GM21619 (cell line): ENCODE data around the gene NEMF.
A peak's percentile ranks its signal among the peaks of the same experiment; 100 is the strongest.
"Not testable (repeated sequence)": the region's sequence is repeated elsewhere in the genome, so short reads cannot be mapped to it uniquely, and the experiment has no call there.

ENCODE experiments used
- ATAC-seq: cut with Tn5 transposase; IDR thresholded peaks from one replicate; pipeline ENCODE4 v1.9.1; 2021; ENCODE audit not compliant: unreplicated experiment

NEMF gene, protein sequence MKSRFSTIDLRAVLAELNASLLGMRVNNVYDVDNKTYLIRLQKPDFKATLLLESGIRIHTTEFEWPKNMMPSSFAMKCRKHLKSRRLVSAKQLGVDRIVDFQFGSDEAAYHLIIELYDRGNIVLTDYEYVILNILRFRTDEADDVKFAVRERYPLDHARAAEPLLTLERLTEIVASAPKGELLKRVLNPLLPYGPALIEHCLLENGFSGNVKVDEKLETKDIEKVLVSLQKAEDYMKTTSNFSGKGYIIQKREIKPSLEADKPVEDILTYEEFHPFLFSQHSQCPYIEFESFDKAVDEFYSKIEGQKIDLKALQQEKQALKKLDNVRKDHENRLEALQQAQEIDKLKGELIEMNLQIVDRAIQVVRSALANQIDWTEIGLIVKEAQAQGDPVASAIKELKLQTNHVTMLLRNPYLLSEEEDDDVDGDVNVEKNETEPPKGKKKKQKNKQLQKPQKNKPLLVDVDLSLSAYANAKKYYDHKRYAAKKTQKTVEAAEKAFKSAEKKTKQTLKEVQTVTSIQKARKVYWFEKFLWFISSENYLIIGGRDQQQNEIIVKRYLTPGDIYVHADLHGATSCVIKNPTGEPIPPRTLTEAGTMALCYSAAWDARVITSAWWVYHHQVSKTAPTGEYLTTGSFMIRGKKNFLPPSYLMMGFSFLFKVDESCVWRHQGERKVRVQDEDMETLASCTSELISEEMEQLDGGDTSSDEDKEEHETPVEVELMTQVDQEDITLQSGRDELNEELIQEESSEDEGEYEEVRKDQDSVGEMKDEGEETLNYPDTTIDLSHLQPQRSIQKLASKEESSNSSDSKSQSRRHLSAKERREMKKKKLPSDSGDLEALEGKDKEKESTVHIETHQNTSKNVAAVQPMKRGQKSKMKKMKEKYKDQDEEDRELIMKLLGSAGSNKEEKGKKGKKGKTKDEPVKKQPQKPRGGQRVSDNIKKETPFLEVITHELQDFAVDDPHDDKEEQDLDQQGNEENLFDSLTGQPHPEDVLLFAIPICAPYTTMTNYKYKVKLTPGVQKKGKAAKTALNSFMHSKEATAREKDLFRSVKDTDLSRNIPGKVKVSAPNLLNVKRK

DNA sequence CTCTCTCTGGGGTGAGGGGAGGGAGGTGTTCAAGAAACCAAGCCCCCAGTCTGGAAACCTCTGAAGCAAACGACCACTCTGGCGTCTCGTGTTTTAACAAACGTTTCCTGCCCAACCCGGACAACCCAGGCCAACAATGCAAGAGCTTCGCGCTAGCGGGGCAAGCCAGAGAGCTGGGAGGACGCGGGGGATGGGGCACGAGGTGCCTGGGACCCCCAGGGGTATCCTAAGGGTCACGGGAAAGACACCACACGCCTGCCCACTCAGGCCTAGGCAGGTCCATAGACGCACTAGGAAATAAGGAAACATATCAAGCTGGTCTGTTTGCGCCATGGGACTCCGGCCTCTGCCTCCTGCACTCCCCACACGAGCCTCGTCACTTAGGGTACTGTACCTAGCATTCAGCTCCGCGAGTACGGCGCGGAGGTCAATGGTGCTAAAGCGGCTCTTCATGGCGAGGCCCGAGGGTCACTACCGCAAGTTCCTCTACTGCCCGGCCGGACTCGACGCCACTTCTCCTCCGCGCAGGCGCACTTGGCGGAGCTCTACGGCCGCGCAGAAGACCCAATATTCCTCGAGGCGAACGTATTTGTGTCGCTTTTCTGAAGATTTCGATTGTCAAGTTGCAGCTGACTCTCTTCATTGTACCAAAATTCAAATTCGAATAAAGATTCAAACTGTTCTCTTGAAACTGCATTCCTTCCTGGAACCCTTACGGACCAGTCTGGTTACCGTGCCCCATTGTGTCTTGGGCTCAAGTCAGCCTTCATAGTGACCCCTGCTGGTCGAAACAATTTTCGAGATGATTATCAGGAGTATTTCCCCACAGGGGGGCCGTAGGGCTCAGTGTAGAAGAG is at the start of gene NEMF:
Gene NEMF (minus strand): TSS at position 488 of the 857 bp plus-strand sequence. CDS start 35 bp downstream, at position 453.
- ATAC-seq, result peak; percentile 76

DNA sequence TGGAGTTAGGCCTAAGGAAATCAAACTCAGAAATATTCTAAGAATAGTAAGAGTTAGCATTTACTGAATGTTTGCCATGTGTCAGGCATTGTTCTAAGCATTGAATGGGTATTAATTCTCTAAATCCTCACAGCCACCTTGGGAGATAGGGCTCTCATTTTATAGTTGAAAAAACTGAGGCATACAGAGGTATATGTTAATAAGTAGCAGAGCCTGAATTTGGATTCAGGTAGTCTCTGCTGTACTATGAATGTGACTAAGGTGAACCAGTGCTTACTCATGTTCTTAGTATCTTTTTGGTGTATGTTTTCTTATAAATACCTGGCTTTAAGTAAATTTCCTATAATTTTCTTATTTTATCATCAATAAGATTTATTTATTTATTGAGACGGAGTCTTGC is 48.4 kb upstream of the NEMF start:
- no peak for ATAC-seq

DNA sequence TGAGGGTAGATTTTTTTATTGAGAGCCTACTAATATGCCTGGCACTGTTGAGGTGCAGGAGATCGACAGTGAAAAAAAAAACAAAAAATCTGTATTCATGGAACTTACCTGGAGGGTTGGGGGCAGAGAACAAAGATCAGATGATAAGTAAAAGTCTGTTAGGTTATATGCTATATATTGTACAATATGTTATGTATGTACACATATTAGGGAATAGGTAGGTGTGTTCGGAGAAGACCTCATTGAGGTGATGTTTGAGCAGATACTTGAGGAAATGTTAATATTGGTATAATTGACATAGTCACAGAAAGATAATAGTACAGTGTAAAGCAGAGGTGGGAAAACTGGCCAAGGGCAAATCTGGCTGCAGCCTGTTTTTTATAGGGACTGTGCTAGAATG is 45.9 kb upstream of the NEMF start:
- no peak for ATAC-seq

DNA sequence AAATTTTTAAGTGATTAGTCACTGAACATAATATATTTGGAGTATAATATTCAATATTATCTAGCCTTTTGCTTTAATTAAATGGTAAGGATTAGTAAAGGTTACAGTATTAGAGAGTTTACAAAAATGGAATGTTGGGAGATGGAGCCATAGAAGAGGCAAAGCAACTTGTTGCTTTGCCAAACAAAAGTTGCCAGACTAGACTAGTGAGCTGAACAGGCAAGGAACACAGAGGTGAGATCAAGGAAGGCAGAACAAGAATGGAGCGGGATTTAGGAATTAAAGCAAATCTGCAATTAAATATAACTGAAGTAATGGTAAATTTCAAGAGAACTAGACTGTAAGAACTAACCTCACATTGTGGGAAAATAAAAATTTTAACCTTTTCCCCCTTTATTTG is 45.4 kb upstream of the NEMF start:
- ATAC-seq, result no peak

DNA sequence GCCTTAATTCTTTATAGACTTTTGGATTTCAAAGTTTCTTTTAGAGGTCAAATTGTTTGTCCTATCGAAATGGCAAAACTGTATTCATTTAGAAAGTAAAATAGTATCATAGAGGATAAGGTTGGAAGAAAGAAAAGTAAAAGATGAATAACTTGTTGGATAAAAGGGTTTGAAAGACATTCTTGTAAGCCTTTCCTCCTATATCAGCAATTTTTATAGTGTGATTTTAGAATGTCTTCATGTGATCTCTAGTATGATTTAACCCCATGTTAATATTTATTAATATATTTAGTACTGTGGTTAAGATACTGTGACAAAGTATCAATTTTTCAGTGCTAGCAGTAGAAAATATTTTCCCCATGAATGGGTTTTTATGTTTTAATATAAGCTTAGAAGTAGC is 44.8 kb upstream of the NEMF start:
- no peak for ATAC-seq

DNA sequence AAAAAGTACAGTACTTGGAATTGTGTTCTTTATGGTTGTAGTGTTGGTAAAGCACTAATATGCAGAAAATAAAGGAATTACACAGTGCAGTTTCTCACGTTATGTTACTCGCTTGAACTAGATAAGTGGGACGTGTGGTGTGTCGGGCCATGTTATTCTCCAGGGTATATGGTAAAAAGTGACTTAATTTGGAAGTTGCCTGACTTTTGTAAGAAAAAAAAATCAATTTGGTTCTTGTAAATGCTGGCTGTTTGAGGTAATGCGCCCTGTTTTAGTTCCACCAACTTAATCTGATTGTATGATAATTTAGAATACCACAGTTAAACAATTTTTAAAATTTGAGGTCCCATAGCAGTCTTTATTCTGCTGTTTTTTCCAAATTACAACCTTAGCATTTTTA is 44.4 kb upstream of the NEMF start:
- ATAC-seq, result no peak

DNA sequence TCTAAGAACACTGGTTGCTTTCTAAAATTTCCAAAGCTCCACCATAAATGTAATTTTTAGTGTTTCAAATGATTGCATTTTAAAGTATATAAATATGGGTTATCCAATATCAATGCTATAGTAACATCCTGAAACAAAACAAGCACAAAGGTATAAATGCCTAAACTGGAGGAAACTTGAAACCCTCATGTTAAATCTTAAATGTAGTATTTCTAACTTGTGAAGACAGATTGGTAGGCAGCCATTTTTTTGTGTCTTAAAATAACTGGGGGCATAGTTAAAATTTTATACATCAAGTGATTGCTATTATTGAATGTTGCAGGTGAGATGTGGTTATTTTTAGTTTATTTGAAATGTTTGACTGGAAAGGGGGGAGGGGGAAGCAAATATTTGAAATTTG is 43.7 kb upstream of the NEMF start:
- not testable (repeated sequence) for ATAC-seq

DNA sequence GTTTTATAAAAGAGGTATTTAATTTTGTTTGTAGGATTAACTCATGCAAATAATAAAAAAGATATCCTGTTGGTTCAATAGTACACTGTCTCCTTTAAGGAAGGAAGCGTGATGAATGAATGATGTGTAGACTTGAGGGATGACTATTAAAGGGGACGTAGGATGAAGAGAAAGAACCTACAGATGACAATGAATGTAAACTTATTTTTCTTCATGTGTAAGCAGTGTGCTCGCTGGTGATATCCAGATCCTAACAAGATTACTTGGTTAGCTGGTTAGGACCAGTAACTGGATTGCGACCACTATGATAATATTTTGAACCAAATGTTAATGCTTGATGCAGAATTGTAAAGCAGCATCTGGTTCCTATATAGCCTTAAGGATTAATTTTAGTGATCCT is 42.9 kb upstream of the NEMF start:
- ATAC-seq, result no peak

DNA sequence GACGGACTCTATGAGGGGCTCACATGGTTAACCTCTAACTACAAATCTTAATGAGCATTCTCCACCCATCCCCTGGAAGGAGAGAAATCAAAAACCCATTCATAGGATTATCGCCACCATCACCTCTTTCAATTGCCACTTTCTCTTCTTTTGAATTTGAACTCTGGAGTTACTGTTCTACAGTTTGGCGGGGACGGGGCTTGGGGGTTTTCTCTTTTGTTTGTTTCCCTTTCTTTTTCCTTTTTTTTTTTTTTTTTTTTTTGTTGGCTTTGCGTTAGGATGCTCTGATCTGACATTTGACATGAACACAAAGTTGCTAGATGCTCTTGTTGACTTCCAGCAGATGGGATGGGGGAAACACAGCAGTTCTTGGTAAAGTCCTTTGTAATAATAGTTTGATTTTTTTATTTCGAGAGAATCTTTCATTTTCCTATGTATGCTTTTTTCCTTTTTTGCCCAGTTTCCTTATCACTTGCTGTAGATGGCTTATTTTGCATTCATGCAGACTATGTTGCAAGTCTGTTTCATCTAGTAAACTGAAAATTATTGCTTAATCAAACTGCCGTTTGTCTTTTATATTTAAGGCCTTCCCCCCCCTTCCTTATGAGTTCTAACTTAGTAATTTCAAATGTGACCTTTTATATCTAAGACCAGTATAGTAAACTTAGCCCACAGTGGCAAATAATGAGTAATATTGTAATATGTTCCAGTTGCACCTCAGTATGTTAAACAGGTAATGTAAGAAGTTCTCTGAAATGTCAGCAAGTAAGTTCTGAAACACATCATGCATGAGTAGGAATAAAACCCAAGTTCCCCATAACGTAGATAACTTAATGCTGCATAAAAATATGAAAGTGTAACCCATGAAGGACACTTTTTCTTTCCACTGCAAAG is 41.9 kb upstream of the NEMF start:
- not testable (repeated sequence) for ATAC-seq

DNA sequence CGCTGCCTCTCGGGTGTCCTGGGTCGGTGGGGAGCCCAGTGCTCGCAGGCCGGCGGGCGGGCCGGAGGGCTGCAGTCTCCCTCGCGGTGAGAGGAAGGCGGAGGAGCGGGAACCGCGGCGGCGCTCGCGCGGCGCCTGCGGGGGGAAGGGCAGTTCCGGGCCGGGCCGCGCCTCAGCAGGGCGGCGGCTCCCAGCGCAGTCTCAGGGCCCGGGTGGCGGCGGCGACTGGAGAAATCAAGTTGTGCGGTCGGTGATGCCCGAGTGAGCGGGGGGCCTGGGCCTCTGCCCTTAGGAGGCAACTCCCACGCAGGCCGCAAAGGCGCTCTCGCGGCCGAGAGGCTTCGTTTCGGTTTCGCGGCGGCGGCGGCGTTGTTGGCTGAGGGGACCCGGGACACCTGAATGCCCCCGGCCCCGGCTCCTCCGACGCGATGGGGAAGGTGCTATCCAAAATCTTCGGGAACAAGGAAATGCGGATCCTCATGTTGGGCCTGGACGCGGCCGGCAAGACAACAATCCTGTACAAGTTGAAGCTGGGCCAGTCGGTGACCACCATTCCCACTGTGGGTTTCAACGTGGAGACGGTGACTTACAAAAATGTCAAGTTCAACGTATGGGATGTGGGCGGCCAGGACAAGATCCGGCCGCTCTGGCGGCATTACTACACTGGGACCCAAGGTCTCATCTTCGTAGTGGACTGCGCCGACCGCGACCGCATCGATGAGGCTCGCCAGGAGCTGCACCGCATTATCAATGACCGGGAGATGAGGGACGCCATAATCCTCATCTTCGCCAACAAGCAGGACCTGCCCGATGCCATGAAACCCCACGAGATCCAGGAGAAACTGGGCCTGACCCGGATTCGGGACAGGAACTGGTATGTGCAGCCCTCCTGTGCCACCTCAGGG is 41.0 kb upstream of the NEMF start:
- peak; percentile 35 for ATAC-seq

DNA sequence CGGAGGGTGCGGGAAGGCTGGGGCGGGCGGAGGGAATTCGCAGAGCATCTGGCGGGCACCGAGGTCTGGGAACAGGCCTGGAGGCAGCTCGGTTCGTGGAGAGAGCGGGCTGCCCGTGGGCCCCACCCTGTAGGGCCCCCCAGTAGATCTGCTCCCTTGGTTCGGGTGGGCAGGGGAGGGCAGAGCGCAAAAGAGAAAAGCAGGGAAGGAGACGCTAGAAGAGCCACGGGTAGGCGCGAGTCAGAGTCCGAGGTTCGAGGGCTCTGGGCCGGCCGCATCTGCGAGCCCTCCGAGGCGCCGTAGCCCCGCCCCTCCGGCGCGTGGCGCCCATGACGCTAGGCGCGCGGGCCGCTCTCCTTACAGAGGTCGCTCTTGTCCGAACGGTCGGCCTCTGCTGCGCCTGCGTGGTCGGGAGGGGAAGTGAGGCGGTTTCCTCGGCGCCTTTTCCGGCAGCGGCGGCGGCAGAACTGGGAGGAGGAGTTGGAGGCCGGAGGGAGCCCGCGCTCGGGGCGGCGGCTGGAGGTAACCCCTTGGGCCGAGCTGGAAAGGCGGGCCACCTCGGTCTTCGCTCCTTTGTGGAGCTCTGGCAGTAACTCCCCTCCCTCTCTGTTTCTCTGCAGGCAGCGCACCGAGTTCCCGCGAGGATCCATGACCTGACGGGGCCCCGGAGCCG is 40.2 kb upstream of the NEMF start, which contains the start of gene ARF6:
Gene ARF6 (plus strand): TSS at position 447 of the 673 bp plus-strand sequence. CDS start 655 bp downstream, outside the sequence.
- peak; percentile 73 for ATAC-seq

DNA sequence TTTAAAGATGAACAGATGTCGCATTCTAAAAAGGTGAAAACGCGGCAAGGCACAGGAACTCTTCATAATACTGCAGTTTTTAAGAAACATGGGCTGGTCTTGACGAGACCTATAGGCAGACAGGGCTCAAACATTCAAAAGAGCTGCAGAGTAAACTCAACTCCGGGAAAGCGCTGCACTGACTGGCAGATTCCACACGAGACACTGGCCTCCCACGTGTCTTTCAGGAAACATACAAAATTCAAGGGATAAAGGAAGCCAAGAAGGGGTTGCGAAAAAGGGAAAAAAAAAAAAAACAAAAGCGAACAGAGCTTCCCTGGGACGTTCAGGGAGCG is 39.7 kb upstream of the NEMF start:
- peak; percentile 33 for ATAC-seq

DNA sequence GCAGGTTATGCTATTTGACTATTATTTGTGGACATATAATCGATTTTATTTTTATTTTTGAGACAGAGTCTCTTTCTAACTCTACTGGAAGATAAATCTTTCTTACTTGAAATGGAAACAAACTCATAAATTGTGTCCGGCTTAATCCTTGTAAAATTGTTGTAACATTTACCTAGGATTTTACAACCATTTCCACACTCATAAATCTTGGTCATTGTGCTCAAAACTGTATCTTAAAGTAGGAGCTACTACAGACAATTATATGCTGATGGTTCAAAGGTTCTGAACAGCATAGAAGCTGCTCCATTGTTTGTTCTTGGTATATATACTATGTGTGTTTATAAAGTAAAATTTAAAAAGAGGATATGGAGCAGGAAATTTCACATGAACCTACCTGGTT is 35.7 kb upstream of the NEMF start:
- no peak for ATAC-seq

DNA sequence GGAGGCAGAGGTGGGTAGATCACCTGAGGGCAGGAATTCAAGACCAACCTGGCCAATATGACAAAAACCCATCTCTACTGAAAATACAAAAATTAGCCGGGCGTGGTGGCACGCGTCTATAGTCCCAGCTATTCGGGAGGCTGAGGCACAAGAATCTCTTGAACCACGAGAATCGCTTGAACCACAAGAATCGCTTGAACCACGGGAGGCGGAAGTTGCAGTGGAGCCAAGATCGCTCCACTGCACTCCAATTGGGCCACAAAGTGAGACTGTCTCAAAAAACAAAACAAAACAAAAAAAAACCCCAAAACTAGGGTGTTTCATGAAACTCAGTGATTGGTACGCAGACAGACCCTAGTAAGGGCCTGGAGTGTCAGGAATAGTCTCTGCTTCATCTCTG is 33.9 kb upstream of the NEMF start:
- no peak for ATAC-seq

DNA sequence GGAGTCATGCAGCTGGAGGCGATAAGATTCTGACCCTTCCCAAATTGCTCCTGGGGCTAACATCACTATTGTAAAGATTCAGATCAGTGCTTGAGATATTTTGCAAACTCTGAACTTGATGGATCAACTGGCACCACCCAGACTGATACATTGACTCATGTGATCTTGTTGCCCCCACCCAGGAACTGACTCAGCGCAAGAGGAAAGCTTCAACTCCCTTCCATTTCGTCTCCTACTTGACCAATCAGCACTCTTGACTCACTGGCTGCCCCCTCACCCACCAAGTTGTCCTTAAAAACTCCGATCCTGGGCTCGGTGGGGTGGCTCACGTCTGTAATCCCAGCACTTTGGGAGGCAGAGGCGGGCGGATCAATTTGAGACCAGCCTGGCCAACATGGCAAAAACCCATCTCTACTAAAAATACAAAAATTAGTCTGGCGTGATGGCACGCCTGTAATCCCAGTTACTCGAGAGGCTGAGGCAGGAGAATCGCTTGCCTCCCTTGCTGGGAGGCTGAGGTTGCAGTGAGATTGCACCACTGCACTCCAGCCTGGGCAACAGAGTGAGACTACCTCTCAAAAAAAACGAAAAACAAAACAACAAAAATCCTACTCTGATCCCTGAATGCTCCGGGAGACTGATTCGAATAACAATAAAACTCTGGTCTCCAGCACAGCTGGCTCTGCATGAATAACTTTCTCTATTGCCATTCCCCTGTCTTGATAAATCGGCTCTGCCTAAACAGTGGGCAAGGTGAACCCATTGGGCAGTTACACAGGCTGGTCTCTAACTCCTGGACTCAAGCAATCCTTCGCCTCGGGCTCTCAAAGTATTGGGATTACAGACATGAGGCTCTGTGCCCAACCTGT is 30.5 kb upstream of the NEMF start:
- no peak for ATAC-seq

DNA sequence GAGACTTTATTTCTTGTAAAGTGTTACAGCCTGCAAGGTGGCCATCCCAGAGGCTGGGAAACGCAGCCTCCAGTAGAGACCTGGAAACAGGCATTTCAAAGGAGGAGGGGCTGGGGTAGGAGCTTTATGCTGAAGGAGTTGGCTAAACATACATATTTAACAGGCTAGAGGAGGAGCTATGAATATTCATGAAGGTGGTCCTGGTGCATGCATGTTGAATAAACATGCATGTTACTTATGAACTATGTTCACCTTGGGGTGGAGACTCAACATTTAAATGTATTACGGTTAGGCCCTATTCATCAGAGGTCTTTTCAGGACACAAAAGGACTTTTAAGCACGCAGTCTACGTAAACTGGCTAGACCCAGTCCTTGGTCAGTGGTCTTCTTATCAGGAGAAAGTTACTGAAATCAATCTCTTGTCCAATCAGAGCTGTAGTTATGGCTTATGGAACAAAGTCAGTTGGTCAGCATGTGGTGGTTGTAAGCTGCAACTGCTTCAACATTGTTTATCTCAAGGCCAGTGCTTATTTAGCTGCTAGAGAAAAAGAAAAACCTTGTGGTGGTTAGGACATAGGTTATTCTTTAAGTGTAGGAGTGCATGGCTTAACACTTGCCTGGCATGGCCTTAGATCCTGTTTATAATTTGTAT is 28.9 kb upstream of the NEMF start:
- no peak for ATAC-seq
